HG02610 (cell line): ENCODE measurements around the gene ZNF433.
A peak's percentile ranks its signal among the peaks of the same experiment; 100 is the strongest.
"Not testable (repeated sequence)": the region's sequence is repeated elsewhere in the genome, so short reads cannot be mapped to it uniquely, and the experiment has no call there.

Experiments
- ATAC-seq: cut with Tn5 transposase; IDR thresholded peaks from one replicate; pipeline ENCODE4 v1.9.1; 2021; ENCODE audit warnings: mild to moderate bottlenecking, moderate library complexity; ENCODE audit not compliant: unreplicated experiment

The ZNF433 gene

GRCh38 chr19:11991921-11992320, 43.6 kb downstream of the ZNF433 start:
- not testable (repeated sequence) for ATAC-seq

GRCh38 chr19:11989112-11989456, 46.4 kb downstream of the ZNF433 start:
- ATAC-seq: no peak

- peak; percentile 83 for ATAC-seq
Measured at GRCh38 chr19:11987405-11988281, 47.8 kb downstream of the ZNF433 start.

- ATAC-seq: no peak
Measured at GRCh38 chr19:11986754-11987153, 48.7 kb downstream of the ZNF433 start.

GRCh38 chr19:11984986-11985385, 50.5 kb downstream of the ZNF433 start:
- no peak for ATAC-seq

- ATAC-seq: no peak
Measured at GRCh38 chr19:11982526-11982925, 53.0 kb downstream of the ZNF433 start.

- ATAC-seq: no peak
Measured at GRCh38 chr19:11979527-11979926, 56.0 kb downstream of the ZNF433 start.

GRCh38 chr19:11978492-11979100, 56.9 kb downstream of the ZNF433 start:
- ATAC-seq: no peak

GRCh38 chr19:11973019-11973810, 62.3 kb downstream of the ZNF433 start:
- no peak for ATAC-seq

GRCh38 chr19:11971041-11971440, 64.4 kb downstream of the ZNF433 start:
- no peak for ATAC-seq

- no peak for ATAC-seq
Measured at GRCh38 chr19:11970174-11970573, 65.3 kb downstream of the ZNF433 start.

GRCh38 chr19:11964858-11965645, 70.4 kb downstream of the ZNF433 start, which contains the start of gene ZNF763:
Gene ZNF763, plus strand, starts transcription at chr19:11965040. Its CDS starts 169 bp downstream, at chr19:11965209.
- ATAC-seq: peak; percentile 92
